ENCODE measurements around the gene GAS6. TPM values are rescaled to one million over a fixed set of nuclear protein-coding genes. Genes with fewer than 3 reads are reported as not detected.

GAS6 gene
- total RNA-seq, 1 experiment from 2014 or later, result 93.8 TPM

DNA sequence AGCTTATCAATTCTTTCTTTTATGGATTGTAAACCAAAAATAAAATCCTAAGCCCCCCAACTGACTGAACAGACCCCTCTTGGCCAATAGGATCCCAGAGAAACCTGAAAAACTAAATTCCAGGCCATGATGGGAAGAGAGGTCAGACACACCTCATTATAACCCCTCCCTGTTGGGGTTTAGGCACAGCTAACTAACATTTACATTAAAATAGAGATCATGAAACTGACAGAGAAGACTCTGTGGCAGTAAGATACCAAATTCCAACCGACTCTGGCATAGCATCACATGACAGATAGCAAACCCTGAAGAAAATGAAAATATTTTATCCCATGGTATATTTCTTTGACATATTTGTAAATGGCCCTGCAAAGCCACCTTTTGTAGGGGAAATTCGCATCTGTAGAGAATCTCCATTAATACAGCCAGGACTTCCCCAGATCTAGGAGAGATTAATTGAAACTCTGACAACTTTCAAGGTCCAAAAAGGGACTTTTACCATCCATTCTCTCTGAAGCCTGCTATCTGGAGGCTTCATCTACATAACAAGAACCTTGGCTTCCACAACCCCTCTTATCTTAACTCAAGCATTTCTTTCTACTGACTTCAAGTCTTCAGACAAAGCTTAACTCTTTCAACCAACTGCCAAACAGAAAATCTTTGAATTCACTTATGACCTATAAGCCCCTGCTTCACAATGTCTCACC lies 27.1 kb upstream of the GAS6 start:
- H3K4me1 ChIP-seq (replicated peaks; ENCODE audit: insufficient read depth), result peaks cover 18% of the 10 kb centered on the region
- no peaks in the 10 kb centered on the region for H3K9me2 ChIP-seq (ENCODE audit: insufficient read depth)
- H3K4me2 ChIP-seq, result no peak overlapping the region
- H3K9me3 ChIP-seq (ENCODE audit: insufficient read depth, low read depth), result no peaks in the 10 kb centered on the region
- no peak for DNase-seq
- H3K27ac ChIP-seq, result no peak overlapping the region
- H3K36me3 ChIP-seq (ENCODE audit: low read depth), result no peaks in the 10 kb centered on the region
- CTCF ChIA-PET, result no interaction called here
- intact Hi-C loops (cut with micrococcal nuclease; ENCODE audit: unreplicated experiment), result no loop called here
- H3K27me3 ChIP-seq (ENCODE audit: insufficient read depth, low read depth), result no peaks in the 10 kb centered on the region
- TF ChIP-seq CTCF (conservative IDR thresholded peaks at IDR 0.05) (no peak), EZH2 (IDR thresholded peaks at IDR 0.05; ENCODE audit: low read depth) (no peak)
- no peak overlapping the region for H2AFZ ChIP-seq
- POLR2A ChIA-PET (ENCODE audit: unreplicated experiment), result no interaction called here
- no TSS peak for BruUV-seq (replicated peaks)
- no peaks in the 10 kb centered on the region for H4K20me1 ChIP-seq (ENCODE audit: insufficient read depth)
- H3F3A ChIP-seq (ENCODE audit: insufficient read depth, low read depth), result no peaks in the 10 kb centered on the region; the same call in 1 of the 2 replicates
- no peak overlapping the region for H3K4me3 ChIP-seq
- no peaks in the 10 kb centered on the region for H3K79me2 ChIP-seq (ENCODE audit: low read depth)

GRCh38 chr13:113889467-113889866 lies 25.6 kb upstream of the GAS6 start:
- BruUV-seq (replicated peaks), result no TSS peak
- no peak overlapping the region for H3K27ac ChIP-seq
- intact Hi-C loops (cut with micrococcal nuclease; ENCODE audit: unreplicated experiment), result no loop called here
- no peaks in the 10 kb centered on the region for H3K36me3 ChIP-seq (ENCODE audit: low read depth)
- no peak for TF ChIP-seq CTCF (conservative IDR thresholded peaks at IDR 0.05)
- no peak for TF ChIP-seq EZH2 (IDR thresholded peaks at IDR 0.05; ENCODE audit: low read depth)
- no peaks in the 10 kb centered on the region for H3K27me3 ChIP-seq (ENCODE audit: insufficient read depth, low read depth)
- no peak for DNase-seq
- H3K4me2 ChIP-seq, result no peak overlapping the region
- CTCF ChIA-PET, result no interaction called here
- H4K20me1 ChIP-seq (ENCODE audit: insufficient read depth), result no peaks in the 10 kb centered on the region
- POLR2A ChIA-PET (ENCODE audit: unreplicated experiment), result no interaction called here
- H3F3A ChIP-seq (ENCODE audit: insufficient read depth, low read depth), result no peaks in the 10 kb centered on the region
- H3K9me2 ChIP-seq (ENCODE audit: insufficient read depth), result no peaks in the 10 kb centered on the region
- H3K4me3 ChIP-seq, result no peak overlapping the region
- no peaks in the 10 kb centered on the region for H3K79me2 ChIP-seq (ENCODE audit: low read depth)
- H3K9me3 ChIP-seq (ENCODE audit: insufficient read depth, low read depth), result no peaks in the 10 kb centered on the region
- H3K4me1 ChIP-seq (replicated peaks; ENCODE audit: insufficient read depth), result peaks cover 10% of the 10 kb centered on the region
- no peak overlapping the region for H2AFZ ChIP-seq

DNA sequence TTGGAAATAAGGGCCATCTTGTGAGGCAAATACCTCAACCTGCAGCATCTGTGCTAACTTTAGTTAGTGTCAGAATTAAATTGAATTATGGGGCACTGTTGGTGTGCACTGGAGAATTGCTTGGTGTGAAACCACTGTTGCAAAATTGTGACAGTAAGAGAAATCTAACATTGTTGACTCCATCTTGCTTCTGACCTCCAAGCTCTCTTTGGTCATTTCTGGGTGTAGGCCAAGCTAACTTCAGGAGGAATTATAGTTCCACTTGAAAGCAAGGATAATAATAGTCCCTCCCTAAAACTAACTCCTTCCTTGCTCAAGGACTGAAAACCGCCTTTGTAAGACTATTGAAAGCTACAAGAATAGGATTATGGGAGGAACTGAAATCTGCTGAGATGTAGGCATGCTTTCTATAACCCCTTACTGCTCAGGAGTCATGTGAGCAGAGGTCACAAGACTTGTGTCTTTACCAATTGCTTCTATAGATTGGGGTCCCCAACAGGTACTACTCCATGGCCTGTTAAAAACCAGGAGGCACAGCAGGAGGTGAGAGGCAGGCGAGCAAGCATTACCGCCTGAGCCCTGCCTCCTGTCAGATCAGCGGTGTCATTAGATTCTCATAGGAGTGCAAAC lies 24.9 kb upstream of the GAS6 start:
- no peaks in the 10 kb centered on the region for H3F3A ChIP-seq (ENCODE audit: insufficient read depth, low read depth)
- H3K36me3 ChIP-seq (ENCODE audit: low read depth), result no peaks in the 10 kb centered on the region
- TF ChIP-seq CTCF (conservative IDR thresholded peaks at IDR 0.05) (no peak), EZH2 (IDR thresholded peaks at IDR 0.05; ENCODE audit: low read depth) (no peak)
- no peak for DNase-seq
- H3K27ac ChIP-seq, result no peak overlapping the region
- H2AFZ ChIP-seq, result no peak overlapping the region
- BruUV-seq (replicated peaks), result no TSS peak
- H3K9me3 ChIP-seq (ENCODE audit: insufficient read depth, low read depth), result no peaks in the 10 kb centered on the region
- peaks cover 10% of the 10 kb centered on the region for H3K4me1 ChIP-seq (replicated peaks; ENCODE audit: insufficient read depth)
- H3K4me3 ChIP-seq, result no peak overlapping the region
- intact Hi-C loops (cut with micrococcal nuclease; ENCODE audit: unreplicated experiment), result no loop called here
- no peaks in the 10 kb centered on the region for H4K20me1 ChIP-seq (ENCODE audit: insufficient read depth)
- ChIA-PET CTCF (no interaction called here), POLR2A (ENCODE audit: unreplicated experiment) (no interaction called here)
- no peaks in the 10 kb centered on the region for H3K27me3 ChIP-seq (ENCODE audit: insufficient read depth, low read depth)
- H3K79me2 ChIP-seq (ENCODE audit: low read depth), result no peaks in the 10 kb centered on the region
- no peak overlapping the region for H3K4me2 ChIP-seq
- H3K9me2 ChIP-seq (ENCODE audit: insufficient read depth), result no peaks in the 10 kb centered on the region

All from PC-9 (cell line).